Measurements from ENCODE around the gene COMMD4.

Gene COMMD4

DNA sequence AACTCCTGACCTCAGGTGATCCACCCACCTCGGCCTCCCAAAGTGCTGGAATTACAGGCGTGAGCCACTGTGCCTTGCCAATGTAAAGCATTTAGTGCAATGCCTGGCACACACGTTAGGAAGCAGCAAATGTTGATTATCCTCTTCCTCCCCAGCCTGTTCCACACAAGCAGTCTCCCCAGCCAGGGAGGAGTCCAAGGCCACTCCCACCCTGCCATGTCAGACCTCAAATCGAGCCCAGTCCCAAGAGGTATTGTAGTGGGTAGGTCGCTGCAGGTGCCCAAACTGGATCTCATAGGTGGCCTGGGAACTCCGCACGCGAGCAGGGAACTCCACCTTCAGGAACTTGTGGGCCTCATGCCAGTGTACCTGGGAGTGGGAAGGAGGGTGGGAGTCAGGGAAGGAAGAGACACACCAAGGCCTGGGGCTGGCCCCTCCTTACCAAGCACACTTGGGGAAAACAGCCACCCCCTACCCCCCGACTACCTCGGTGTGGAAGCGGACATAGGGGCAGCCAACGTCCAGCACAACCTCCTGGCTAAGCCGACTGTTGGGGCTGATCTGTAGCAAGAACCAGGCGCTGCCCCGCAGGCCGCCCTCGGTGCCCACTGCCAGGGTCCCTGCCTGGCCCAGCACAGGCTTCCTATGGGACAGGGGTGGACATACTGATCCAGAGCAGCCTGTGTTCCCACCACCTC lies 22.3 kb downstream of the COMMD4 start:
- Histone ChIP-seq H3K9me3 (ENCODE audit: control insufficient read depth in 2 of 2, low read length in 2 of 2) (no peaks in the 10 kb centered on the region), H3K36me3 (ENCODE audit: control insufficient read depth in 2 of 2, insufficient read depth in 2 of 2, low read length in 2 of 2) (peaks cover 25 to 46% of the 10 kb centered on the region in 2 donors), H3K4me3 (ENCODE audit: low read length in 2 of 2) (no peak overlapping the region), H3K27me3 (ENCODE audit: control insufficient read depth in 1 of 2, insufficient read depth in 2 of 2, low read length in 2 of 2) (no peaks in the 10 kb centered on the region), H3K4me1 (ENCODE audit: control insufficient read depth, insufficient read depth, low read length) (no peaks in the 10 kb centered on the region), H3K27ac (ENCODE audit: low read length) (no peak overlapping the region), H3K9ac (ENCODE audit: low read length in 2 of 2) (no peak overlapping the region)

DNA sequence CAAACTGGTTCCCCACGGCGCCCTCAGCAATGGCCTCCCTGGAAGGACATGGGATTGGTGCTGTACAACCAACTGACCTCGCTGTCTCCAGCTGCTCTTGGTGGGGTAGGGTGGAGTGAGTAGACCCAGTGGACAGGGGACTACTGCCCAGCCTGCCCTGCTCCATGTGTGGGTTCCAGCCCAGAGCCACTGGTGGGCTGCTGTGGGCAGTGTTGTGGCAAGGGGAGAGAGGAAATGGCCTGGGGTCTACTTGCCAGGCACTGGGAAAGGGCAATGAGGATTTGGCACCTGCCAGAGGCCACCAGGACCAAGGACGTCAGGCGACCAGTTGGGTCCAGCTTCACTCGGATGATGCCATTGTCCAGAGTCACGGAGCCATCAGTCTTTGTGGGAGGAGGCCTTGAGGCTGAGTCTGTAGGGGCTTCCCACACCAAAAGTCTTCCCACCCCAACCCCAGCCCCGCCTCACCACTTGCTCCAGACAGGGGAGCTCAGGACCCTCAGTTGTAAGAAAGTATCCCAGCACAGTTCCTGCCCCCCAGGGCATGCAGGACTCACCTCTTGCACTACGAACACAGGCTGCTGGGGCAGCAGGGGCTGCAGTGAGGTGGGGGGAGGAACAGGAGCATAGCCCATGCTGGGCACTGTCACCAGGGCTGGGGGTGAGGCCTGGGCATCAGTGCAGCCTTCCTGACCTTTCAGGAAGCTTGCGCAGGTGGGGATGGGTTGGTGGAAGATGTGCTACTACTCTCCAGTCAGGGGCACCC lies 23.1 kb downstream of the COMMD4 start:
- H3K9ac ChIP-seq (ENCODE audit: low read length in 2 of 2): no peak overlapping the region
- peaks cover 27 to 50% of the 10 kb centered on the region in 2 donors for H3K36me3 ChIP-seq (ENCODE audit: control insufficient read depth in 2 of 2, insufficient read depth in 2 of 2, low read length in 2 of 2)
- H3K4me3 ChIP-seq (ENCODE audit: low read length in 2 of 2): no peak overlapping the region
- H3K27me3 ChIP-seq (ENCODE audit: control insufficient read depth in 1 of 2, insufficient read depth in 2 of 2, low read length in 2 of 2): no peaks in the 10 kb centered on the region
- no peaks in the 10 kb centered on the region for H3K9me3 ChIP-seq (ENCODE audit: control insufficient read depth in 2 of 2, low read length in 2 of 2)
- H3K4me1 ChIP-seq (ENCODE audit: control insufficient read depth, insufficient read depth, low read length): no peaks in the 10 kb centered on the region
- H3K27ac ChIP-seq (ENCODE audit: low read length): no peak overlapping the region

DNA sequence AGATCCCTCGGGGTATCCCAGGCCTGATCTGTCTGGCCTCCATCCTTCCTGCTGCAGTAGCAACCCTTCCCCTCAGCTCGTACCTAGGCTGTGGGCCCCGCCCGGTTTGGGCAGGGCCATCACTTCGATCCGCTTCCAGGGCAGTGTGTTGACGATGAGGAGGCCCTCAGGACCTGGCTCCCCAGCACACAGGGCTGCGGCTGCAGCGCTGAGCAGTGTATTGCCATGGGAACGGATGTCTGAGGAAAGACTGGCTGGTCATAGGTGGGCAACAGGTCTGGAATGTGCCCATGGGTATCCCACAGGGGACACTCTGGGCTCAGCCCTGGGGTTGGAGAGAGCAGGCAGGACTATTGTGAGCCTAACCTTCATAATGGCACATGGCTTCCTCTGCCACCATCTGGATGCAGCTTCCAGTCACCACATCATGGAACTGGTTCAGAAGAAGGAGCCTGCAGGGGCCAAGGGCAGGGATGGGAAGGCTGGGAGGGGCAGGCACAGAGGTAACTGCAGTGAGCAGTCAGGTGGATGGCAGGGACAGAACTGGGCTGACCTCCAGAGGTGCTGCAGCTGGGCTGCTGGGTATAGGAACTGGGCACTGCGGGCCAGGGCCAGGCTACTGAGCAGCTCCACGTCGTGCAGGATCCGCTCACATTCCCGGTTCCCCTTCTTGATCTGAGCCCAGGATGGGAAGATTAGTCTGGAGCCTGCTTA lies 23.8 kb downstream of the COMMD4 start:
- no peak overlapping the region for H3K9ac ChIP-seq (ENCODE audit: low read length in 2 of 2)
- H3K4me3 ChIP-seq (ENCODE audit: low read length in 2 of 2): no peak overlapping the region
- no peaks in the 10 kb centered on the region for H3K27me3 ChIP-seq (ENCODE audit: control insufficient read depth in 1 of 2, insufficient read depth in 2 of 2, low read length in 2 of 2)
- H3K27ac ChIP-seq (ENCODE audit: low read length): no peak overlapping the region
- H3K9me3 ChIP-seq (ENCODE audit: control insufficient read depth in 2 of 2, low read length in 2 of 2): no peaks in the 10 kb centered on the region
- no peaks in the 10 kb centered on the region for H3K4me1 ChIP-seq (ENCODE audit: control insufficient read depth, insufficient read depth, low read length)
- H3K36me3 ChIP-seq (ENCODE audit: control insufficient read depth in 2 of 2, insufficient read depth in 2 of 2, low read length in 2 of 2): peaks cover 34 to 57% of the 10 kb centered on the region in 2 donors

DNA sequence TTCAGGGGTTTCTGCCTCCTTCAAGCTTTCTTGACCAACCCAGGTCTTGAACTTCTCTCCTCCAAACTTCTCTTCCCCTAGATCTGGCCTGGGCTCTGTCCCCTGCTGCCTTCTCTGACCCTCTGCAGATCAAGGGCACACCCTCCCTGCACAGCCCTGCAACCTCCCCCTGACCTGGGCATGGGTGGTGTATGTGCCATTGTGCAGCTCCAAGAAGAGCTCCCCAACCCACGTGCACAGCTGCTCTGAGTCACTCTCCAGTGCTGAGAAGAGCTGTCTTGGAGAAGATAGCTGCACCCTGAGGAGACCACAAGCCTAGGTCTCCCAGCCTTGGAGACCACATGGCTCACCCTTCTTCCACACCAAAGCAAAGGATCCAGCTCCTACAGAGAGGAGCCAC lies 24.5 kb downstream of the COMMD4 start:
- H3K36me3 ChIP-seq (ENCODE audit: control insufficient read depth in 2 of 2, insufficient read depth in 2 of 2, low read length in 2 of 2): peaks cover 40 to 60% of the 10 kb centered on the region in 2 donors
- no peak overlapping the region for H3K9ac ChIP-seq (ENCODE audit: low read length in 2 of 2)
- H3K4me1 ChIP-seq (ENCODE audit: control insufficient read depth, insufficient read depth, low read length): no peaks in the 10 kb centered on the region
- H3K4me3 ChIP-seq (ENCODE audit: low read length in 2 of 2): no peak overlapping the region
- H3K9me3 ChIP-seq (ENCODE audit: control insufficient read depth in 2 of 2, low read length in 2 of 2): no peaks in the 10 kb centered on the region
- H3K27ac ChIP-seq (ENCODE audit: low read length): no peak overlapping the region
- H3K27me3 ChIP-seq (ENCODE audit: control insufficient read depth in 1 of 2, insufficient read depth in 2 of 2, low read length in 2 of 2): no peaks in the 10 kb centered on the region

DNA sequence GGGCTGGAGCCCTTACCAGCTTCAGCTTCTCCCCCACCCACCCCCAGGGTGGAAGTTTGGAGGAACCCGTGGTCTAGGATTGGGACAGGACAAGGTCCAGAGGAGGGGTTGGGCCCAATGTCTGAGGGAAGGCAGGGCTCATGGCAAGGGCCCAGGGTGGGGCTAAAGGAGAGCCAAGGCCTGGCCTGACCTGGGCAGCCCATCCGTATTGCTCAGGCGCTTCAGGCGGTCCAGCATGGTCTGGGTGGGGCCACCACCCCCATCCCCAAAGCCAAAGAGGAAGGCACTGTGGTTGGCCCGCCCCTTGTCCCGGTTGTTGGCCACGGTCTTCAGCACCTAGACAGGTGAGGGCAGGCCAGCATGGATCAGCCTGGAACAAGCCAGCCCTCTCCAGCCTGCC lies 25.0 kb downstream of the COMMD4 start:
- Histone ChIP-seq H3K36me3 (ENCODE audit: control insufficient read depth in 2 of 2, insufficient read depth in 2 of 2, low read length in 2 of 2) (peaks cover 40 to 61% of the 10 kb centered on the region in 2 donors), H3K4me1 (ENCODE audit: control insufficient read depth, insufficient read depth, low read length) (no peaks in the 10 kb centered on the region), H3K27me3 (ENCODE audit: control insufficient read depth in 1 of 2, insufficient read depth in 2 of 2, low read length in 2 of 2) (no peaks in the 10 kb centered on the region), H3K9ac (ENCODE audit: low read length in 2 of 2) (no peak overlapping the region), H3K9me3 (ENCODE audit: control insufficient read depth in 2 of 2, low read length in 2 of 2) (no peaks in the 10 kb centered on the region), H3K27ac (ENCODE audit: low read length) (no peak overlapping the region), H3K4me3 (ENCODE audit: low read length in 2 of 2) (no peak overlapping the region)

DNA sequence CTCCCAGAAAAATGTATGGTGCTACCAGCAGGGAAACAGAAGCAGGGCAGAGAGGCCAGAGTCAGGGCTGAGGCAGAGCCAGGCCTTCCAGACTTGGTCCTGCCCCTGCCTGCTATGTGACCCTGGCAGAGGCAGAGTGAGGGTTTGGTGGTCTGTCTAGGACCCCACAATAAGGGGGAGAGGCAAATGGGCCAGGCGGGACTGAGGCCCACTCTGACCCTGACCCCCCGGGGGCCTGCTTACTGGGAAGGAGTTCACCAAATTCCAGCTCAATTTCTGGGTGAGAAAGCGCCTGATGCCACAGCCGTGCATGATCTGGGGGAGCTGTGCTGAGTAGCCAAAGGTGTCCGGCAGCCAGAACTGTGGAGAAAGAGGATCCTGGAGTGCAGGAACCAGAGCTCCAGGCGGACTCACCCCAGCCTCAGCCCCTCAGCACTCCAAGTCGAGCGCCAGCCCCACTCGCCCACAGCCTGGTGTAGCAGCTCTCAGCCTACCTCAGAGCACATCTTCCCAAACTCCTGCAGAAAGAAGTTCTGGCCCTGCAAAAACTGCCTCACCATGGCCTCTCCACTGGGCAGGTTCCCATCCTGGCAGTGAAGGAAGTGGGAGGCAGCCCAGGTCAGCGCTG lies 25.6 kb downstream of the COMMD4 start:
- Histone ChIP-seq H3K36me3 (ENCODE audit: control insufficient read depth in 2 of 2, insufficient read depth in 2 of 2, low read length in 2 of 2) (peaks cover 40 to 61% of the 10 kb centered on the region in 2 donors), H3K9ac (ENCODE audit: low read length in 2 of 2) (no peak overlapping the region), H3K4me3 (ENCODE audit: low read length in 2 of 2) (no peak overlapping the region)

DNA sequence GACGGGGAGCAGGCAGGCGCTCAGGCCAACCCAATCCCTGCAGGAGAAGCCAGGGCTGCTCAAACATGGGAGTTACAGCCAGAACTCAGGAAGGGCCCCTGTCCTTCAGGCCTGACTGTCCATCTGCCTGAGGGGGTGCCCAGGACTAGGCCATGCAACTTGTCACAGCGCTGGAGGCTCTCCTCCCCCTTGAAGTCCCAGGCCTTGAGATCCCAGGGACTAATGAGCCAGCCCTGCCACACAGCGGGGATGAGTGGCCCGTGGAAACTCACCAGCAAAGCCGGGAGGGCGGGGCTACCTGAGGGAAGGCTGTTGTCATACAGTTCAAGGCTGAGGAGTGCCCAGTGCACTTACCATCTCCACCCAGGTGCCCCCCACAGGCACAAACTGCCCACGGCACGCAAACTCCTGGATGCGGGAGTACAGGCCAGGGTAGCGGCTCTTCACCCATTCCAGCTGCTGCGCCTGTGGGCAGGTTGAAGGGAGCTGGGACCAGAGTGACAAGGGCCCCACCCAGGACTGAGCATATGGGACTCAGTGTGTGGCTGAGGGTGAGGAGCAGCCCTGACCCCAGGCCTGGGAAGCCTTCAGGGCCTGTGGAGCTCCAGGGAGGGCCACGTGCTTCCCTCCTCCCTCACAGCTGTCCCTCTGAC lies 26.3 kb downstream of the COMMD4 start:
- no peak overlapping the region for H3K9ac ChIP-seq (ENCODE audit: low read length in 2 of 2)
- H3K4me1 ChIP-seq (ENCODE audit: control insufficient read depth, insufficient read depth, low read length): no peaks in the 10 kb centered on the region
- no peak overlapping the region for H3K27ac ChIP-seq (ENCODE audit: low read length)
- no peak overlapping the region for H3K4me3 ChIP-seq (ENCODE audit: low read length in 2 of 2)
- H3K27me3 ChIP-seq (ENCODE audit: control insufficient read depth in 1 of 2, insufficient read depth in 2 of 2, low read length in 2 of 2): no peaks in the 10 kb centered on the region
- H3K9me3 ChIP-seq (ENCODE audit: control insufficient read depth in 2 of 2, low read length in 2 of 2): no peaks in the 10 kb centered on the region
- H3K36me3 ChIP-seq (ENCODE audit: control insufficient read depth in 2 of 2, insufficient read depth in 2 of 2, low read length in 2 of 2): peaks cover 35 to 61% of the 10 kb centered on the region in 2 donors

More for the DNA sequence above, 25.6 kb downstream of the COMMD4 start:
- no peaks in the 10 kb centered on the region for H3K9me3 ChIP-seq (ENCODE audit: control insufficient read depth in 2 of 2, low read length in 2 of 2)
- H3K27me3 ChIP-seq (ENCODE audit: control insufficient read depth in 1 of 2, insufficient read depth in 2 of 2, low read length in 2 of 2): no peaks in the 10 kb centered on the region
- H3K4me1 ChIP-seq (ENCODE audit: control insufficient read depth, insufficient read depth, low read length): no peaks in the 10 kb centered on the region
- H3K27ac ChIP-seq (ENCODE audit: low read length): no peak overlapping the region

DNA sequence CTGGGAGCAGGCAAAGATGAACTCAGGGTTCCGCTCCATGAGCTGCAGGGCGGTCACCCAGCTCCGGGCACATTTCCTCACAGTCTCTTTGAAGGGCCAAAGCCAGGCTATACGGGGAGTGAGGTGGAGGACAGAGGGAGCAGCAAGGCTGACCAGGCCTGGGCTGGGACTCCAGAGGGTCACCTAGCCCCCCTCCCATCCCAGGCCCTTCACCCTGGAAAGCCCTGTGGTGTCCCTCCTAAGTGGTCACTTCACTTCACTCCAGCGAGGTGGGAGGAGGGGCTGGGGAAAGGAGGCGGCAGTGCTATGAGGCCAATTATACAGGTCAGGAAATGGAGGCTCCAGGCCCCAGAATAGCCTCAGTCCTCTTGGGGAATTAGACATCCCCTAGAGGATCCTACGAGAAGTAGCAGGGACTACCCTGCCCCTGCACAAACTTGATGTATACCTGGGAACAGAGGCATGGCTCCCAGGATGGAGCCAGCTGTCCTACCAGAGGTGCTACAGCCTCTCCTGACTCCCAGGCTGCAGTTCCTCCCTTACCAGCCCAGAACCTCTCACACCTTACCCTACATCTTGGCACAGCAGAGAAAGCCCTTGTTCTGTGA lies 26.9 kb downstream of the COMMD4 start:
- Histone ChIP-seq H3K4me1 (ENCODE audit: control insufficient read depth, insufficient read depth, low read length) (peaks cover 6% of the 10 kb centered on the region), H3K4me3 (ENCODE audit: low read length in 2 of 2) (no peak overlapping the region), H3K27me3 (ENCODE audit: control insufficient read depth in 1 of 2, insufficient read depth in 2 of 2, low read length in 2 of 2) (no peaks in the 10 kb centered on the region), H3K9me3 (ENCODE audit: control insufficient read depth in 2 of 2, low read length in 2 of 2) (no peaks in the 10 kb centered on the region), H3K9ac (ENCODE audit: low read length in 2 of 2) (no peak overlapping the region), H3K27ac (ENCODE audit: low read length) (no peak overlapping the region), H3K36me3 (ENCODE audit: control insufficient read depth in 2 of 2, insufficient read depth in 2 of 2, low read length in 2 of 2) (peaks cover 35 to 65% of the 10 kb centered on the region in 2 donors)

DNA sequence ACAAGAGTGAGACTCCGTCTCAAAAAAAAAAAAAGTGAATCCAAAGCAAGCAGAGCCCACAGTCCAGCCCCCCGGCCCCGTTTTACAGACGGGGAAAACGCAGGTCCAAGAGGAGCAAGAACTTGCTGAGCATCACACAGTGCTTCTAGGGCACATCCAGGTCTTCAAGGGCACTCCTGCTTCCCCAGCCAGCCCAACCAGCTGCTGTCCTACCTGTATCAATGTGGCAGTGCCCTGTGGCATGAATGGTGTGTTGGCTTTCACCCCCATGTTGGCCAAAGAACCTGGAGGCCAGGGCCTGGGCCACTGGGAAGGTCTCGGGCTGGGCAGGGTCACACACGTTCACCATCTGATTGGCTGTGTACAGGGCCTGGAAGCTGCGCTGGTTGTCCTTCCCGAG lies 27.9 kb downstream of the COMMD4 start:
- peaks cover 7% of the 10 kb centered on the region for H3K4me1 ChIP-seq (ENCODE audit: control insufficient read depth, insufficient read depth, low read length)
- H3K27ac ChIP-seq (ENCODE audit: low read length): no peak overlapping the region

DNA sequence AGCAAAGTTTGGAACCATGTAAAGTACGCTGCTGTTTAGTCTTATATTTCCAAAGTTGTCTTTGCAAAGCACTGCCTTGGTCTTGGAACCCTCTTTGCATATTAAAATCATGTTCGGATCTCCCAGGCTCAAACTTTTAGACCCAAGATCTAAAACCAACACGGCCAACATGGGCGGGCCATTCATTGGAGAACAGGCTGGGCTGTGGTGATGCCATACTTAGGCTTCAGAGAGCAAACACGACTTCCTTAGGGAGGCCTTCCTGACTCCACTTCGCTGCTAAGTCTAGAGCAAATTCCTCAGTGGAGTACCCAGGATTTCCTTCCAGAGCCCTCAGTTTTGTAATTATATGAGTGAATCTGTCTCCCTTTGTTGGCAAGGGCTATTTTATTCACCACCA lies 29.0 kb downstream of the COMMD4 start:
- Histone ChIP-seq H3K9ac (ENCODE audit: low read length in 2 of 2) (no peak overlapping the region), H3K9me3 (ENCODE audit: control insufficient read depth in 2 of 2, low read length in 2 of 2) (no peaks in the 10 kb centered on the region), H3K27me3 (ENCODE audit: control insufficient read depth in 1 of 2, insufficient read depth in 2 of 2, low read length in 2 of 2) (no peaks in the 10 kb centered on the region), H3K4me1 (ENCODE audit: control insufficient read depth, insufficient read depth, low read length) (peaks cover 15% of the 10 kb centered on the region), H3K36me3 (ENCODE audit: control insufficient read depth in 2 of 2, insufficient read depth in 2 of 2, low read length in 2 of 2) (peaks cover 22 to 48% of the 10 kb centered on the region in 2 donors), H3K4me3 (ENCODE audit: low read length in 2 of 2) (no peak overlapping the region), H3K27ac (ENCODE audit: low read length) (no peak overlapping the region)

More for the DNA sequence above, 27.9 kb downstream of the COMMD4 start:
- Histone ChIP-seq H3K9me3 (ENCODE audit: control insufficient read depth in 2 of 2, low read length in 2 of 2) (no peaks in the 10 kb centered on the region), H3K9ac (ENCODE audit: low read length in 2 of 2) (no peak overlapping the region), H3K27me3 (ENCODE audit: control insufficient read depth in 1 of 2, insufficient read depth in 2 of 2, low read length in 2 of 2) (no peaks in the 10 kb centered on the region), H3K4me3 (ENCODE audit: low read length in 2 of 2) (no peak overlapping the region), H3K36me3 (ENCODE audit: control insufficient read depth in 2 of 2, insufficient read depth in 2 of 2, low read length in 2 of 2) (peaks cover 28 to 57% of the 10 kb centered on the region in 2 donors)
